ENCODE data around the gene OTOF.

OTOF gene

DNA sequence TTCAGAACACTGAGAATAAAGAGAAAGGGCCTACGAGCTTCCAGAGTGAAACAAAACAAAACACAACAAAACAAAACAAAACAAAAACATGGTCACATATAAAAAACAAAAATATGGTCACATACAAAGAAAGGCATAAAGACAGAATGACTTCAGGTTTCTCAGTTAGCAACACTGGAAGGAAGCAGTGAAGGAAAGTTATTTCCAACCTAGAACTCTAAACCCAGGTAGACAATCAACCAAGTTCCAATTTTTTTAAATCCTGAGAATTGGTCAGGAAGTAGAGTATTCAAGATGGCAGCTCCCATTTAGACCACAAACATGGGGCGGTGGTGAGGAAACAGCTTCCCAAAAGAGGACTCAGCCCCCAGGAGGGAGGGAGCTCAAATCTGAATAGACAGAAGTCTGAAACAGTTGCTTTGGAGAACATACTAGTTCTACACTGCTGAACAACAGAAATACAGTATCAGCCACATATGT lies 67.1 kb downstream of the OTOF start:
- TF ChIP-seq, protein P1, sequence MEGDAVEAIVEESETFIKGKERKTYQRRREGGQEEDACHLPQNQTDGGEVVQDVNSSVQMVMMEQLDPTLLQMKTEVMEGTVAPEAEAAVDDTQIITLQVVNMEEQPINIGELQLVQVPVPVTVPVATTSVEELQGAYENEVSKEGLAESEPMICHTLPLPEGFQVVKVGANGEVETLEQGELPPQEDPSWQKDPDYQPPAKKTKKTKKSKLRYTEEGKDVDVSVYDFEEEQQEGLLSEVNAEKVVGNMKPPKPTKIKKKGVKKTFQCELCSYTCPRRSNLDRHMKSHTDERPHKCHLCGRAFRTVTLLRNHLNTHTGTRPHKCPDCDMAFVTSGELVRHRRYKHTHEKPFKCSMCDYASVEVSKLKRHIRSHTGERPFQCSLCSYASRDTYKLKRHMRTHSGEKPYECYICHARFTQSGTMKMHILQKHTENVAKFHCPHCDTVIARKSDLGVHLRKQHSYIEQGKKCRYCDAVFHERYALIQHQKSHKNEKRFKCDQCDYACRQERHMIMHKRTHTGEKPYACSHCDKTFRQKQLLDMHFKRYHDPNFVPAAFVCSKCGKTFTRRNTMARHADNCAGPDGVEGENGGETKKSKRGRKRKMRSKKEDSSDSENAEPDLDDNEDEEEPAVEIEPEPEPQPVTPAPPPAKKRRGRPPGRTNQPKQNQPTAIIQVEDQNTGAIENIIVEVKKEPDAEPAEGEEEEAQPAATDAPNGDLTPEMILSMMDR (IDR thresholded peaks at IDR 0.05), result no peak
- no peak overlapping the region for H3K4me3 ChIP-seq
- no peak overlapping the region for H3K27ac ChIP-seq
- DNase-seq (ENCODE audit: low spot score), result no peak

DNA sequence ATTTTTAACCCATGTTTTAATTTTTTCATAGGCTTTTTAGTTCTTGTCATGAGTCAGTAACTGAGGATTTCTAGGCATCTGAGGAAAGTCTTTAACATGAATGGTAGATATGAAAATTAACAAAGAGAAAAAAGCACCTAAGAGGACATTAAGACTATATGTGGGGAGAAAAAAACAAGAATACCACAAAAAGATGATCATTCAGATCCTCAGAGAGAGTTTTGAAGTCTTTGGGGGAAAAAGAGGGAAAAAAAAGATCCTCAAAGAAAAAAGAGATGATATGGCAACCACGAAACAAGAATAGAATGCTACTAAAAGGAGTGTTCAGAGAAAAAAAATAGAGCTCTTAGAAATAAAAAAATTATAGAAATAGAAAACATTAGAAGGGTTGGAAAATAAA lies 68.1 kb downstream of the OTOF start:
- TF ChIP-seq, protein P1 (IDR thresholded peaks at IDR 0.05), result no peak
- Histone ChIP-seq H3K4me3 (no peak overlapping the region), H3K27ac (no peak overlapping the region)
- no peak for DNase-seq (ENCODE audit: low spot score)

DNA sequence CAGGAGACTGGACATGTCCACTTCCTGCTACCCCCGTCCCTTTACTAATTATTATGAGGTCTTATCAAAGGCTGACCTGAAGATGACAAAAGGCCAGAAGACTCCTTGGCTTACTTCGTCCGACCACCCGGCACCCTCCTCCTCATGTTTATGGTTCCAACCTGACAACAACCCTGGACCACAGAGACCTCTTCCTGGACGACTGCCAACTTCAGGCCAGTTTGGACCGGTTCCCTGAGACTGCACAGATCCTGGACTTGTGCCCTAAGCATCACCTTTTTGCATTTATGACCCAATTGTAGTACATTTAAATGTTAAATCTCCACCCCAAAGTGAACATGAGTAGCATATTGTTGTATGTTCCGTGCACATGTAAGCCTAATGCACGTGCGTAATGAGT lies 70.4 kb downstream of the OTOF start:
- Histone ChIP-seq H3K4me3 (no peak overlapping the region), H3K27ac (no peak overlapping the region)
- TF ChIP-seq, protein P1 (IDR thresholded peaks at IDR 0.05), result no peak
- DNase-seq (ENCODE audit: low spot score), result no peak

Measured in coronary artery (tissue), 2 donors.